Upper lobe of left lung (tissue), 4 donors: ENCODE results near the gene STKLD1.

ENCODE experiments used
- POLR2AphosphoS5 ChIP-seq, 2 donors: sonication (generic); formaldehyde crosslinking; IDR thresholded peaks; one replicate each; pipeline ENCODE4 v1.5.1; 2017; ENCODE audit warnings: antibody characterized with exemption in 2 of 2
- TF ChIP-seq, protein P1 (sequence below), 6 experiments: fragments of 450-650 bp in 4 of 6; fragments of 200-600 bp in 2 of 6; sonication (generic) in 2 of 6; IDR thresholded peaks; one replicate each; pipeline ENCODE4 v1.5.1; 2016 to 2019; ENCODE audit warnings: antibody characterized with exemption in 6 of 6

DNA sequence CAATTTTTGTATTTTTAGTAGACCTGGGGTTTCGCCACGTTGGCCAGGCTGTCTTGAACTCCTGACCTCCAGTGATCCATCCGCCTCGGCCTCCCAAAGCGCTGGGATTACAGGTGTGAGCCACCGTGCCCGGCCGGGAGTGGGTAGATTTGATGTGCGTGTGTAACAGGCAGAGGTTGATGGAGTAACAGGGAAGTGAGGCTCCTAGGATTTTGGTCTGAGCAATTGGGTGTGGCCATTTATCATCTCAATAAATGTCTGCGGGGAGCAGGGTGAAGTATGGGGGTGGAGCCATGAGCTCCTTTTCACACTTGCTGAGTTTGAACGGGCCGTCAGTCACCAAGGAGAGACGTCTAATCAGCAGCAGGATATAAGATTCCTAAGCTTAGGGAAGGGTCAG is 42.8 kb downstream of the STKLD1 start:
- no peak for TF ChIP-seq POLR2AphosphoS5 (IDR thresholded peaks at IDR 0.05)
- TF ChIP-seq, protein P1, sequence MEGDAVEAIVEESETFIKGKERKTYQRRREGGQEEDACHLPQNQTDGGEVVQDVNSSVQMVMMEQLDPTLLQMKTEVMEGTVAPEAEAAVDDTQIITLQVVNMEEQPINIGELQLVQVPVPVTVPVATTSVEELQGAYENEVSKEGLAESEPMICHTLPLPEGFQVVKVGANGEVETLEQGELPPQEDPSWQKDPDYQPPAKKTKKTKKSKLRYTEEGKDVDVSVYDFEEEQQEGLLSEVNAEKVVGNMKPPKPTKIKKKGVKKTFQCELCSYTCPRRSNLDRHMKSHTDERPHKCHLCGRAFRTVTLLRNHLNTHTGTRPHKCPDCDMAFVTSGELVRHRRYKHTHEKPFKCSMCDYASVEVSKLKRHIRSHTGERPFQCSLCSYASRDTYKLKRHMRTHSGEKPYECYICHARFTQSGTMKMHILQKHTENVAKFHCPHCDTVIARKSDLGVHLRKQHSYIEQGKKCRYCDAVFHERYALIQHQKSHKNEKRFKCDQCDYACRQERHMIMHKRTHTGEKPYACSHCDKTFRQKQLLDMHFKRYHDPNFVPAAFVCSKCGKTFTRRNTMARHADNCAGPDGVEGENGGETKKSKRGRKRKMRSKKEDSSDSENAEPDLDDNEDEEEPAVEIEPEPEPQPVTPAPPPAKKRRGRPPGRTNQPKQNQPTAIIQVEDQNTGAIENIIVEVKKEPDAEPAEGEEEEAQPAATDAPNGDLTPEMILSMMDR (IDR thresholded peaks at IDR 0.05) = no peak
